IPS-20b (cell line): ENCODE measurements around the gene AGAP1.

Source experiments
- H3K27ac ChIP-seq: one replicate; pipeline ENCODE4 v1.5.1; 2013; ENCODE audit warnings: low read length
- H3K27me3 ChIP-seq: 2 replicates; pipeline ENCODE4 v1.6.1; 2013; ENCODE audit warnings: mild to moderate bottlenecking, low read length, inconsistent platforms; ENCODE audit not compliant: insufficient read depth
- H3K36me3 ChIP-seq: 2 replicates; pipeline ENCODE4 v1.6.1; 2013; ENCODE audit warnings: low read depth, mild to moderate bottlenecking, inconsistent platforms, low read length, moderate library complexity; ENCODE audit not compliant: insufficient read depth
- H3K4me1 ChIP-seq: 2 replicates; pipeline ENCODE4 v1.6.1; 2013; ENCODE audit warnings: mild to moderate bottlenecking, control low read depth, inconsistent platforms, low read length, moderate library complexity; ENCODE audit not compliant: insufficient read depth
- H3K4me3 ChIP-seq: 2 replicates; pipeline ENCODE4 v1.5.1; 2013; ENCODE audit warnings: mild to moderate bottlenecking, low read length, inconsistent platforms
- H3K9ac ChIP-seq: 2 replicates; pipeline ENCODE4 v1.6.1; 2013; ENCODE audit warnings: low read depth, mild to moderate bottlenecking, inconsistent platforms, low read length, moderate library complexity
- H3K9me3 ChIP-seq: 2 replicates; pipeline ENCODE4 v1.6.1; 2013; ENCODE audit warnings: mild to moderate bottlenecking, low read depth, low read length, inconsistent platforms; ENCODE audit not compliant: insufficient read depth

Gene AGAP1

DNA sequence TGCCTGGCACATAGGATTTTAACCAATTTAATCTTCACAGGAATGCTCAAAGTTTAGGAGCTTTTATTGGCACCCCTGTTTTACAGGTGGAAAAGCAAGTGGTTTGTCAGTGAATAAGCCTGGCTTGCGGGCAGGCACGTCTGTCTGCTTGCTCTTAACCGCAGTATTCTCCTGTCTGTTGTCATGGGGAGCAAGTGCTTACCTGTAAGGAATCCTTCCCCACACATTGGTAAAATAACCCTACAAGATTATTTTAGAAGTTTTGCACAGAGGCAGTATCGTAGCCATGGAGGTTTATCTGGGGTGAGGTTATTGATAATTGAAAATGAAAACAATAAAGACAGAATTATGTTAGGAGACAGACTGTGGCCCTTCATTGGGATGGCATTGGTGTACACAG lies 174.9 kb downstream of the AGAP1 start:
- H3K27ac ChIP-seq: no peak overlapping the region
- peak overlapping the region; percentile 44; the same call in 1 of the 2 replicates for H3K4me3 ChIP-seq

DNA sequence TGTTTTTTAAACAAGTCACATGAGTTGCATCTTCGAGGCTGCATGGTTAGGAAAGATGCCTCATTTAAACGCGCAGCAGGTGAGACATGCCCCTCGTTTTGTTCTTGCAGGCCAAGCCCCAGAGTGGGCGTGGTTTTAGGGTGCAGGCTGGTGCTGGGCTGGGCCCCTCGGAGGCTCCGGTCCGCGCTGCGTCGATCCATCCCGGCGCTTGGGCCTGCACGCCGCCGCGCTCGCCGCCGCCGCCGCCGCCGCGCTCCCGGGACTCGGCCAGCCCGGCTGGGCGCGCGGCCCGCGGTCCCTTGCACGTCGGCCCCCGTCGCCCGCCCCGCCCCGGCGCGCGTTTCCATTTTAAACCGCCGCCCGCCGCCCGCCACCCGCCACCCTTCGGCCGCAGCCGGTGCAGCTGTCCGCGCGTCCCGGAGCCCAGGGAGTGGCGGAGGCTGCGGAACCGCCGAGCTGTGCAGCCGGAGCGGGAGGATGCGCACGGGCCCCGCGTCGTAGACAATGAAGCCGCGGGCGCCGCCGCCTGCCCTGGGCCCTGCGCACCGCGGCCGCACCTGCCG lies 175.5 kb downstream of the AGAP1 start:
- H3K9ac ChIP-seq: no peak overlapping the region
- H3K36me3 ChIP-seq: no peaks in the 10 kb centered on the region
- H3K4me3 ChIP-seq: peak overlapping the region; percentile 44; the same call in 1 of the 2 replicates
- H3K9me3 ChIP-seq: no peaks in the 10 kb centered on the region
- peaks cover 27% of the 10 kb centered on the region for H3K4me1 ChIP-seq
- peaks cover 24% of the 10 kb centered on the region for H3K27me3 ChIP-seq
- no peak overlapping the region for H3K27ac ChIP-seq

More for the DNA sequence above, 174.9 kb downstream of the AGAP1 start:
- Histone ChIP-seq H3K4me1 (peaks cover 30% of the 10 kb centered on the region), H3K27me3 (peaks cover 24% of the 10 kb centered on the region), H3K36me3 (no peaks in the 10 kb centered on the region), H3K9me3 (no peaks in the 10 kb centered on the region), H3K9ac (no peak overlapping the region)

DNA sequence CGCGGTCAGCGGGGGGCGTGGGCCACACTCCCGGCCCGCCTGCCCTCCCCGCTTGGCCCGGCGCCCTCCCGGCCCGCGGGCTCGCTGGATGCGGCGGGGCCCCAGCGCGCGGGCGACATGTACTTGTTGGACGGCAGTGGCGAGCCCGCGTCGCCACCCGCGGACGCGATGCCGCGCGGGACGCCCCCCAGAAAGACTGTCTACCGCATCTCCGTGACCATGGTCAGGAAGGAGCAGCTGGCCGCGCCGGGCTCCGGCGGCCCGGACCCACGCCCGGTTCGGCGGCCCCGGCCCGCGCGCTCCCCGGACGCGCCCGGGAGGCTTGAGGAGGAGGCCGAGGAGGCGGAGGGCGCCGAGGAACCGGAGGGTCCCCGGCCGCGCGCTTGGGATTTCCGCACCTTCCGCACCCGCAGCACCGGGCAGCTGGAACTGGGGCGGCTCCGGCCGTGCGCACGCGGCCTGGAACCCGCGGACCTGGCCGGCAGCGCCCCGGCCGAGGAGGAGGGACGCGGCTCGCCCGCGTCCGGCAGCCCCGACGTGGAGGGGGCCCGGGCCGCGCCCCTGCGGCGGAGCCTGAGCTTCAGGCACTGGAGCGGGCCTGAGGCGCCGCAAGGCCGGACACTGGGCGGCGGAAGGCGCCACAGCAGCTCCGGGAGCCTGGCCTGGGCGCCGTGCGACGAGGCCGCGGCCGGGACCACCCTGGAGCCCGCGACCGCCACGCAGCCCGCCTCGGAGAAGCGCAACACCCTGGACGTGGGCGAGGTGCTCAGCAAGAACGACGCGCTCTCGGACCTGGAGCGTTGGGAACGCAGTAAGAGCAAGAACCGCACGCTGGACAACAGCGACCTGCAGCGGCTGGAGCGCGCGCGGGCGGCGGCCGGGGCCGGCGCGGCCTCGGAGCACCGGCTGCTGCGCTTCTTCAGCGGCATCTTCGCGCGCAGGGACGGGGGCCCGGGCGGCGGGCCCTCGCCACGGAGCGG lies 176.4 kb downstream of the AGAP1 start:
- peaks cover 24% of the 10 kb centered on the region for H3K27me3 ChIP-seq
- peaks cover 18% of the 10 kb centered on the region; the same call in 1 of the 2 replicates for H3K4me1 ChIP-seq
- H3K27ac ChIP-seq: no peak overlapping the region
- H3K9ac ChIP-seq: 0 out of 2 replicates have a peak overlapping the region, but pooled peaks have one; percentile 12
- H3K36me3 ChIP-seq: no peaks in the 10 kb centered on the region
- peak overlapping the region; percentile 60; the same call in 1 of the 2 replicates for H3K4me3 ChIP-seq
- no peaks in the 10 kb centered on the region for H3K9me3 ChIP-seq

DNA sequence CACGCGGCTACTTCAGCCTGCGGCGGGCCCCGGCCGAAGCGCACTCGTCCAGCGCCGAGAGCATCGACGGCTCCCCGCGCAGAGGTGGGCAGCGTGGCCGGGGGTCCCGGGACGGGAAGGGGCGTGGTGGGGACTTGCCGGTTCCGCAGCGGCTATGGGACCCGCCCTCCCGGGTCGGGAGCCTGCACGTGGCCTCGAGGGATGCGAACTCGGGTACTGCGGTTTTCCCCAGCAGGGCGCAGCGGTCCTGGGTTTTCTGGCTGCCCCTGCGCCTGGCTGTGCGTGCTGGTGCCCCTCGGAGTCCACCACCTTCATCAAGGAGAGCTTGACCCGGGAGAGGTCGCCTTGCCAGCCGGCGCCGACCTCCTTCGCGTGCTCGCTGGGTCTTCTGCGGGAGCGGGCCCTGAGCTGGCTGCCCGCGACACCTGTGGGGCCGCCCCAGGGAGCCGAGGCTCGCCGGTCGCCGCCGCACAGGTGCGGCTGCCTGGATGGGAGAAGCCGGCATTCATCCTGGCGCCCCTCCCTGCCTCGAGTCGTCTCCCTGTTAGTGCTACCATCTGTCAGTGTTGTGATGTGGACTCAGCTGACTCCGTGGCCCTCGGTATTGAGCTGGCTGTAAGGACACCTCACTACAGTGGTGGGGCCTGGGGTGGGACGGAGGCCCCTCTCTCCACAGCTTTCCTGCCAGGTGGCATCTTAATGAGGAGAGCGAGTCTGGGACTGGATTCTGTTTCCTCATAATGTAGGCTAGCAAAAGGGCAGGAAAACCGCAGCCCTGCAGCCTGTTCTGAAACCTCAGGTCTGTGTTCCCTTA lies 177.3 kb downstream of the AGAP1 start:
- no peak overlapping the region for H3K27ac ChIP-seq
- H3K36me3 ChIP-seq: no peaks in the 10 kb centered on the region
- no peaks in the 10 kb centered on the region for H3K9me3 ChIP-seq
- peaks cover 13% of the 10 kb centered on the region; the same call in 1 of the 2 replicates for H3K4me1 ChIP-seq
- peaks cover 20% of the 10 kb centered on the region for H3K27me3 ChIP-seq
- no peak overlapping the region for H3K9ac ChIP-seq
- H3K4me3 ChIP-seq: peak overlapping the region; percentile 60

DNA sequence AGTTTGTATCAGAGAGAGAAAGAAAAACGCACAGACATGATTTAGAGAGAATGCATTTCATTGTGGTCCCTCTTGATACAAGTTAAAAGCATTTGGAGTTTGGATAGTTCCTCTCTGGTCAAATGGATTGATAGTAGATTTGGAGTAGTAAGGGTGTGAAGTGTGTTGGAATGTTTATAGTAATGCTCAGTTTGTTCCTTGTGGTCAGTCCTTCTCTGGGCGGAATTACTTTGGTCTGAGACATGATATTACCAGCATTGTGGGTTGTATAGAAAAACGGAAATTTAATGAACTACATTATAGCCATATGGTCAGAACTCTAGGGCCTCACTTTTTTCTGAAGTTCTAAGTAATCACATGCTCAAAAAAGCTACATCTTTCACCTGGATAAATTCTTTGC lies 178.9 kb downstream of the AGAP1 start:
- H3K9me3 ChIP-seq: no peaks in the 10 kb centered on the region
- H3K27me3 ChIP-seq: peaks cover 20% of the 10 kb centered on the region
- H3K9ac ChIP-seq: no peak overlapping the region
- H3K4me3 ChIP-seq: no peak overlapping the region
- H3K27ac ChIP-seq: no peak overlapping the region
- H3K4me1 ChIP-seq: peaks cover 11% of the 10 kb centered on the region; the same call in 1 of the 2 replicates
- H3K36me3 ChIP-seq: no peaks in the 10 kb centered on the region

DNA sequence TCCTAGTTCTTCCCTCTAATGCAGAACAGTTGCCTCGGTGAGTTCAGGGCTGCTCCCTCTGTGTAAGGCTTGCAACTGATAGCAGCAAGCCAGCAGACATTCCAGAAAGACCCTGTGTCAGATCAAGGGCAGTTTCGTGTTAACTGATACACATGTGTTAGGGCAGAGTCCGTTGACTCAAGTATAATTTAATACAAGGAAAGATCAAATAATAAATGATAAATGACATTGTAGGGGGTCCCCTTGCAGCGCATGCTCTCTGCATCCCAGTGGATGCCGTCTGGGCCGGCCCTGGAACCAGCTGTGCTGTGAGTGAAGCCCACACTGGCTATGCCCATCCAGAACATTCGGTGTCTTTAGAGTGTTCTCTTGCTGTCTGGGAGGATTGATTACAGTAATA lies 180.3 kb downstream of the AGAP1 start:
- Histone ChIP-seq H3K9ac (no peak overlapping the region), H3K9me3 (no peaks in the 10 kb centered on the region), H3K36me3 (no peaks in the 10 kb centered on the region), H3K4me3 (no peak overlapping the region), H3K27me3 (peaks cover 20% of the 10 kb centered on the region), H3K27ac (no peak overlapping the region), H3K4me1 (peaks cover 8% of the 10 kb centered on the region; the same call in 1 of the 2 replicates)

DNA sequence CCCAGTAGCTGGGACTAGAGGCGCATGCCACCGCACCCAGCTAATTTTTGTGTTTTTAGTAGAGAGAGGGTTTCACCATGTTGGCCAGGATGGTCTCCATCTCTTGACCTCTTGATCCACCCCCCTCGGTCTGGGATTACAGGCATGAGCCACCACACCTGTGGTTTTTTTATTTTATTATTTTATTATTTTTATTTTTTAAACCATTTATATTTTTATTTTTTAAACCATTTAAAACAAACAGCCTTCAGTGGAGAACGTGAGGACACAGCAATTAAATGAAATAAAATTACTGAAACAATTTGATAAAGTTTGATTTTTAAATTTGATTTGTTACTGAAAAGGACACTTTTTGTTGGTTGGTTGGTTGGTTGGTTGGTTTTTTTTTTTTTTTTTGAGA lies 181.0 kb downstream of the AGAP1 start:
- Histone ChIP-seq H3K9ac (no peak overlapping the region), H3K36me3 (no peaks in the 10 kb centered on the region), H3K9me3 (no peaks in the 10 kb centered on the region), H3K4me3 (no peak overlapping the region), H3K4me1 (peaks cover 8% of the 10 kb centered on the region; the same call in 1 of the 2 replicates), H3K27me3 (peaks cover 20% of the 10 kb centered on the region), H3K27ac (no peak overlapping the region)

DNA sequence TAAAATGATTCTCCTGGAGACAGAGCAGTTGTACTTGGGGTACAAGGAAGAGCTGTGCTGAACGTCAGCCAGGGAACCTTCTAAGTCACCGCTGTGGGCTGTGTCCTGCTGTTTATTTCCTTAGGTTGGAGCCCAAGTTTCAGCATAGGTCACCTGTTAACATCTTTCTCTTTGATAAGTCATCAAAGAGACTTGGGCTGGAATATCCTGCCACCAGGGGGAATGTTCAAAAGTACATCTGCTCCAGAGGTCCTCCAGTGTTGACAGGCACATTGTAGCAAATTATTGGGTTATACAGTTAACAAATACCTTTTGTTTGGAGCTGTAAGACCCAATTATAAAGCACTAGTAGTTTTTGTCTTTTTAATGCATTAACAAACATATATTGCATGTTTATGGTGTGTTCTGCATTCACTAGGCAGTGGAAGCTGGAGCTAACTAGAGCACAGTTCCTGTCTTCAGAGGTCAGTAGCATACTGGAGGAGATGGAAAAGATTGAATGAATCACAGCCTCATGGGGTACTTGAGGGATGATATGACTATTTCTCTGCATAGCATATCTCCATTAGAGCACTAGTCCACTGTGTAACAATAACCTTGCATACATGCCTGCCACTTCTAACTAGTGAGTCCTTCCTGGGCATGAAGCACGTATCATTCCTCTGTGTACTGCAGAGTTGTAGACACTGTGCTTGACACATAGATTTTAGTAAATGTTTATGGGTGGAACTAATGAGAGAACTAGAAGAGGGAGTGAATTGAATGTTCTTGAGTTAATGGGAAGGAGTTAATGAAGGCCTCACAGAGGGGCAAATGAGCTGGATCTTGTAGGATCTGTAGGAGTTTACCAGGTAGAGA lies 182.1 kb downstream of the AGAP1 start:
- H3K9me3 ChIP-seq: no peaks in the 10 kb centered on the region
- H3K9ac ChIP-seq: no peak overlapping the region
- H3K27me3 ChIP-seq: peaks cover 18% of the 10 kb centered on the region
- H3K4me1 ChIP-seq: peaks cover 10% of the 10 kb centered on the region; the same call in 1 of the 2 replicates
- no peak overlapping the region for H3K4me3 ChIP-seq
- no peak overlapping the region for H3K27ac ChIP-seq
- no peaks in the 10 kb centered on the region for H3K36me3 ChIP-seq

DNA sequence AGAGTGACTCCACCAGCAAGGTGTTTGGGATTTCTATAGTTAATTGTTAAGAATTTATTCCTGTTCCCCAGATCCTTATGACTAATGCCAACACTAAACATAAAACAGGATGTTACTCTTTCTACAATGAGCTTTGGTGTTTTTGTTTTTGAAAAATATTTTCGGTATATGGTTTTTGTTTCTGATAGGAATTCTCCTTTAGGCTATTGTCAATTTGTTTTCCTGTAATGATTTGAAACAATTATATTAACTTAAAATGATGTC lies 182.6 kb downstream of the AGAP1 start:
- no peaks in the 10 kb centered on the region for H3K36me3 ChIP-seq
- no peak overlapping the region for H3K4me3 ChIP-seq
- H3K9ac ChIP-seq: no peak overlapping the region
- H3K9me3 ChIP-seq: no peaks in the 10 kb centered on the region
- peaks cover 10% of the 10 kb centered on the region; the same call in 1 of the 2 replicates for H3K4me1 ChIP-seq
- no peak overlapping the region for H3K27ac ChIP-seq
- peaks cover 13% of the 10 kb centered on the region for H3K27me3 ChIP-seq

DNA sequence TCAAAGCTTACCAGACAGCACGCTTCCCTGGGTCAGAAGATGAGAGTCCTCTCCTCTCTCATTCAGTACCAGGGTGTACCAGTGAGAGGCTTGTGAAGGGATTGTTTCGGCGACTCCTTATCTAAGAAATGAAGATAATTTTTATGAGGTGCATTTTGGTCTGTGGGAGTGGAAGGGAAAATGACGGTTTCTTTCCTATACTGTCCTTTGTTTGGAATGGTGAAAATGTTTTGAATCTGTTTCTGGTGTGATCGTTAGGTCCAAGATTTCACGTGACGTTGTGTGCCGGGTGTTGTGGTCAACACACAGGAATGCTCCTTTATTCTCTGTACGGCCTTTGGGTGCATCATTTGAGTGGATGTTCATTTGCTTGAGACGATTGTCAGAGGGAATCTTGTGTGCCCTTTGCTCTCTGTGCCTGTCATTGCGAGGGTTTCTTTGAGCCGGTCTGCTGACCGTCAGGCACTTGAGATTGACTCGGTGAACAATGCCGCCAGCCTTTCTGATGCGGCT lies 183.5 kb downstream of the AGAP1 start:
- no peak overlapping the region for H3K4me3 ChIP-seq
- no peak overlapping the region for H3K9ac ChIP-seq
- H3K27me3 ChIP-seq: peaks cover 4% of the 10 kb centered on the region; the same call in 1 of the 2 replicates
- peaks cover 10% of the 10 kb centered on the region; the same call in 1 of the 2 replicates for H3K4me1 ChIP-seq
- H3K27ac ChIP-seq: no peak overlapping the region
- H3K9me3 ChIP-seq: no peaks in the 10 kb centered on the region
- H3K36me3 ChIP-seq: no peaks in the 10 kb centered on the region
